Activated naive CD4-positive, alpha-beta T cell treated with anti-CD3 and anti-CD28 coated beads, Interleukin-2, amount 10 ng/mL, durations not matched to agents 7 days and 5 days (primary cell): ENCODE data around the gene GUCY2C.

Experiments used
- CTCF ChIA-PET: fragments of 350-600 bp; sonication (Branson Sonifier 250); formaldehyde crosslinking; loops from one replicate; lab custom pipeline; 2021; ENCODE audit warnings: antibody characterized with exemption; lab: Charles Lee
- DNase-seq: peaks from one replicate; pipeline ENCODE4 v3.0.0-alpha.2; 2020
- H3K27ac Mint-ChIP-seq: one replicate; pipeline ENCODE4 v1.8.0; 2021; ENCODE audit warnings: mild to moderate bottlenecking, moderate library complexity, mixed read lengths
- H3K27me3 Mint-ChIP-seq: one replicate; pipeline ENCODE4 v1.8.0; 2021; ENCODE audit warnings: mild to moderate bottlenecking, mixed read lengths
- H3K36me3 Mint-ChIP-seq: one replicate; pipeline ENCODE4 v1.8.0; 2021; ENCODE audit warnings: mixed read lengths
- H3K4me1 Mint-ChIP-seq: one replicate; pipeline ENCODE4 v1.8.0; 2021; ENCODE audit warnings: mixed read lengths
- H3K4me3 Mint-ChIP-seq: one replicate; pipeline ENCODE4 v1.8.0; 2021; ENCODE audit warnings: mild to moderate bottlenecking, moderate library complexity, mixed read lengths
- H3K9me3 Mint-ChIP-seq: one replicate; pipeline ENCODE4 v1.8.0; 2021; ENCODE audit warnings: mixed read lengths

The GUCY2C gene

DNA sequence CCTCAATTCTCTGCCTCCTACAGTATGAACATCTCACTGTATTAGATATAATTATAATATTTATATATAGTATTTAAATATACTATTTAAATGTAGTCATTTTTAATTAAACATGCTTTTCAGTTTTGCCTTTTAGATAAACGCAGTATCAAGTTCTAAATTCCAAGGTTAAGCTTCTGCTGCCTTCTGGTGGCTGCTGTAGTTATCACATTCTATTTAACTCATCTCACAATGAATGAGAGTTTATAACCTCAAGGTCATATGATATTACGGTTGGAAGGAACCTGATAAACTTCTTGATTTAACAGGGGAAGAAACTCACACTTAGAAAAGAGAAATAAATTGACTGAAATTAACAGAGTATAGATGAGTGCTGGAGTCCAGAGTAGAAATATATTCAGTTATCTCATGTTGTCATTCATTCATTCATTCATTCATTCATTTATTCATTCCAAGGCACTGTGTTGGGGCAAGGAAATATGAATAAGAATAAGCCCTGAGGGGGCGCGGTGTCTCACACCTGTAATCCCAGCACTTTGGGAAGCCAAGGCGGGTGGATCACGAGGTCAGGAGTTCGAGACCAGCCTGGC is 31.9 kb downstream of the GUCY2C start:
- no peaks in the 10 kb centered on the region for H3K36me3 Mint-ChIP-seq
- CTCF ChIA-PET: interaction anchor here (0.6 to 3.0 kb wide), 7 partner anchors 32 to 479 kb away, joined by 3 to 11 read pairs (median 3); no protein-coding TSS in a partner anchor
- H3K4me3 Mint-ChIP-seq: no peak overlapping the region
- H3K27me3 Mint-ChIP-seq: no peaks in the 10 kb centered on the region
- DNase-seq: peak; percentile 47
- peaks cover 2% of the 10 kb centered on the region for H3K9me3 Mint-ChIP-seq
- H3K27ac Mint-ChIP-seq: no peak overlapping the region
- H3K4me1 Mint-ChIP-seq: peaks cover 12% of the 10 kb centered on the region

DNA sequence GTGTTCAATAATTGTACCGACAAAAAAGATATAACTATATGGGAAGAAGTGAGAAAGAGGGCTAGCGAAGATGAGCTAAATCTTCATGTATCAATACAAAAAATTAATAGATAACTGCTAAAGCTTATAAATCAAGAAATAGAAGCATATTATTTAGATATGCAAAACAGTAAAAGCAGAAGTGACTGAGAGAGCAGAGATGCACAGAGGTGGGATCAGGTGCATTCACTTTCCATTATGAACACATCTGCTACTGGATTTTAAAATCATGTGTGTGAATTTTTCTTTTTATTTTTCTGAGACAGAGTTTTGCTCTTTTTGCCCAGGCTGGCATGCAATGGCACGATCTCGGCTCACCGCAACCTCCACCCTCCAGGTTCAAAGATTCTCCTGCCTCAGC is 33.4 kb downstream of the GUCY2C start:
- DNase-seq: no peak
- Mint-ChIP-seq H3K9me3 (peaks cover 2% of the 10 kb centered on the region), H3K27me3 (no peaks in the 10 kb centered on the region), H3K4me3 (no peak overlapping the region), H3K4me1 (peaks cover 12% of the 10 kb centered on the region), H3K27ac (no peak overlapping the region), H3K36me3 (no peaks in the 10 kb centered on the region)
- CTCF ChIA-PET: interaction anchor here (0.7 to 1.9 kb wide), 4 partner anchors 31 to 425 kb away, joined by 3 to 8 read pairs (median 4); no protein-coding TSS in a partner anchor

DNA sequence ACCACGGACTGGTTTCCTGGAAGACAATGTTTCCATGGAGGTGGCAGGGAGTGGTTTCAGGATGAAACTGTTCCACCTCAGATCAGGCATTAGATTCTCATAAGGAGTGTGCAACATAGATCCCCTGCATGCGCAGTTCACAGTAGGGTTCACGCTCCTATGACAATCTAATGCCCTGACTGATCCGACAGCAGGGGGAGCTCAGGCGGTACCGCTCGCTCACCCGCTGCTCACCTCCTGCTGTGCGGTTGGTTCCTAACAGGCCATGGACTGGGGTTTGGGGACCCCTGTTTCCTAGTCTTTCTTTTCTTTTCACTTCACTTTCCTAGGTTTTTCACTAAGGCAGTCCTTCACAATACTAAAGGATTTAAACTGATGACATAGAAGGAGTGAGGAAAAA is 39.6 kb downstream of the GUCY2C start:
- DNase-seq: no peak
- Mint-ChIP-seq H3K4me1 (peaks cover 2% of the 10 kb centered on the region), H3K36me3 (no peaks in the 10 kb centered on the region), H3K27ac (no peak overlapping the region), H3K4me3 (no peak overlapping the region), H3K27me3 (no peaks in the 10 kb centered on the region), H3K9me3 (no peaks in the 10 kb centered on the region)
- CTCF ChIA-PET: no interaction called here

DNA sequence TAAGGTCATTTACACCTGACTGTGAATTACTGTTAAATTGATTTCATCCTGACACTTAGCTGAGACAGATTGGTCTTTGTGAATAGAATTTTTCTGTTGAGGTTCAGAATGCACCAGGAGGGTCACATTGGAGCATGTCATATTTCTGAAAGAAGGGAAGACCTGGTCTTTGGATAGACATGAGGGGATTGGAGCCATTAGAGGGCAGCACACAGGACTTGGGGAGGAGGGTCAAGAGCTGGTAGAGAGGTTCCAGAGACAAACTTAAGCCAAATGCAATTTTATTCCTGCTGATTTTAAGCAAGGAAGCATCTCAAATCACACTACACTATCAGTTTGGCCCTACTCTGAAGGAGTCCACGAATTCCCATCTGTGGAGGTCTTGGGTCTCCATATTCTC is 41.1 kb downstream of the GUCY2C start:
- CTCF ChIA-PET: interaction anchor here (0.6 to 1.6 kb wide), 2 partner anchors 10 to 11 kb away, joined by 4 read pairs; no protein-coding TSS in a partner anchor
- Mint-ChIP-seq H3K9me3 (no peaks in the 10 kb centered on the region), H3K27ac (no peak overlapping the region), H3K27me3 (peaks cover 4% of the 10 kb centered on the region), H3K36me3 (no peaks in the 10 kb centered on the region), H3K4me1 (peaks cover 2% of the 10 kb centered on the region), H3K4me3 (no peak overlapping the region)
- DNase-seq: no peak

DNA sequence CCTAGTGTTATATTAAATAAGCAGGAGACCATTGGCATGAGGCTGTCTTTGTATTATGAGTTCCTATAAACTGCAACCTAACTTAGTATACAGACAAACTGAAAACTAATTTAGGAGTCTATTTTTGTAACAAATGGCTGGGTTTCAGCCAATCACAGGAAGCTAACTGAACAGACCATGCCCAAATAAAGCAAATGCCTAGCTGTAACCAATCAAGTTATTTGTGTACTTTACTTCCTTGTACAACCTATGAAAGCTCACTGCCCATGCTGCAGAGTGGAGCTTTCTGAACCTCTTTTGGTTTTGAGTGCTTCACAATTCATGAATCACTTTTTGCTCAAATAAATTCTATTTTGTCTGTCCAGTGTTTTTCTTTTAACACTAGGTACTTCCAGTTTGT is 41.6 kb downstream of the GUCY2C start:
- CTCF ChIA-PET: interaction anchor here (1.6 kb wide), 1 partner anchor 10 kb away, joined by 4 read pairs; no protein-coding TSS in a partner anchor
- no peak for DNase-seq
- Mint-ChIP-seq H3K9me3 (no peaks in the 10 kb centered on the region), H3K4me1 (peaks cover 2% of the 10 kb centered on the region), H3K27ac (no peak overlapping the region), H3K4me3 (no peak overlapping the region), H3K27me3 (peaks cover 4% of the 10 kb centered on the region), H3K36me3 (no peaks in the 10 kb centered on the region)

DNA sequence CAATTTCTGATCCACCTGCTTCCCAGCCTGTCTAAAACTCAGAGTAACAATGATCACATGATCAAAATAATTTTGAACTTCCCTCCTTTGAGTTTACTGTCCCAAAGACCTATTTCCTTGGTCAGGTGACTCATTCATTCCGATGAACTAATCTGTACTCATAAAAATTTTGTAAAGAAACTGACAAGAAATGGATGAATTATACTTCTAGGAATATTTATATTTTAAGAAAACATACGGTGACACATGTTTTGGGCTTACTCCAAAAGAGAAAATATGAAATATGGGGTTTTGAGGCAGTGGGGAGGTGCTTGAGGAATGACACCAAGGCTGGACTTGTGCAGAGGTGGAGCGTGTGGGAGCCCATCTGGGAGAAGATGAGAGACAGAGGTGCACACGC is 42.0 kb downstream of the GUCY2C start:
- no peak for DNase-seq
- CTCF ChIA-PET: no interaction called here
- Mint-ChIP-seq H3K36me3 (no peaks in the 10 kb centered on the region), H3K27ac (no peak overlapping the region), H3K9me3 (no peaks in the 10 kb centered on the region), H3K27me3 (peaks cover 4% of the 10 kb centered on the region), H3K4me3 (no peak overlapping the region), H3K4me1 (peaks cover 2% of the 10 kb centered on the region)

DNA sequence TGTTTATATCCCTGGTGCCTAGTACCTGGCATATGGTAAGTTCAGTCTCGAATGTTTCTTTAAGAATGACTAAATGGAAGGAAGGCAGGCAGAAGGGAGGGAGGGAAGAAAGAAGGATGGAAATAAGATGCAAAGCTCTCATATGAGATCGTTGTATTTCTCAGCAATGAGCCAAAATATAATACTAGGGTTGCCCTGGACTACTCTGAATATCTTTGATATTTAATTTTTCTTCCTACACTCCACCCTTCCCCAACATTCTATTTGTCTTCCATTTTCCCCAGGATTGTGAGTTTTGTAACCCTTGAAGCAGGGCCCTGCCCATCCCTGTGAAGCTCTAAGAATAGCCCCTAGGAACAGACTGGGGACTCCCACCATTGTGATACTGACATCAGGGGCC is 43.9 kb downstream of the GUCY2C start:
- Mint-ChIP-seq H3K4me1 (peaks cover 8% of the 10 kb centered on the region), H3K27ac (no peak overlapping the region), H3K9me3 (no peaks in the 10 kb centered on the region), H3K4me3 (no peak overlapping the region), H3K27me3 (peaks cover 4% of the 10 kb centered on the region), H3K36me3 (no peaks in the 10 kb centered on the region)
- DNase-seq: no peak
- CTCF ChIA-PET: interaction anchor here (2.0 kb wide), 1 partner anchor 415 kb away, joined by 5 read pairs; no protein-coding TSS in a partner anchor

DNA sequence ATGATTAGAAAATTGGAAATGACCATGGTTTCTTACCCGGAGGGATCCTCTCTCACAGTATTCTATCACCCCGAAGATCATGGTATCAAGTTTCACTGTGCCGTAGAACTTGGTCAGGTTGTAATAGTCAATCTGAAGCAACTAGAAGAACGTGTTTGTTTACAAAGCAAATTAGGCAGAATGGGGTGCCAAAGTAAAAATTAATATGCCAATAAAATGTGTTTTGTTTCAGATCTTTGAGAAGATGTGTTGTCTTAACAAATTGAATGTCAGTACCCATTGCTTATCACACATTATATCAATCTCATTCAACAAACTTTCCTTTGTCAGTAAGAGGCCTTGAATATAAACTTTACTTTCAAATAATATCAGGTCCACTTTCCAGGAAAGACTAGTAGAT is 45.0 kb downstream of the GUCY2C start:
- CTCF ChIA-PET: no interaction called here
- Mint-ChIP-seq H3K27ac (no peak overlapping the region), H3K27me3 (peaks cover 4% of the 10 kb centered on the region), H3K4me1 (peaks cover 8% of the 10 kb centered on the region), H3K4me3 (no peak overlapping the region), H3K36me3 (no peaks in the 10 kb centered on the region), H3K9me3 (no peaks in the 10 kb centered on the region)
- no peak for DNase-seq

DNA sequence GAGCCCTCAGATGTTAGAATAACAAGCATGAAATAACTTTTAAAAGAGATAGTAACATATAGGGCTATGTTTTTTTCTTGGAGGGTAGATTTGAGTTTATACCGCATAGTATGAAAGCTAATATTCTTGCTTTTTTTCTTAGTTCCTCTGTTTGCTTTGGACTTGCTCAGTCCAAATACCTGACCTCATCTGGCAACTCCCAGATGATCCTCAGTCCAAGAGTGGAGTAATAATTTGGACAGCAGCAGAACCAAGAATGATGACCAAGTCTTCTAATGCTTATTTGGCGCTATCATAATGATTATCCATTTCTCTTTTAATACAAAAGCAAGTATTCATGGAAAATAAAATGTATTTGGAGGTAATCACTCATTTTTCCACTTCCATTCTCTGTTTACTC is 45.6 kb downstream of the GUCY2C start:
- no peak for DNase-seq
- Mint-ChIP-seq H3K27me3 (peaks cover 4% of the 10 kb centered on the region), H3K9me3 (no peaks in the 10 kb centered on the region), H3K27ac (no peak overlapping the region), H3K36me3 (no peaks in the 10 kb centered on the region), H3K4me3 (no peak overlapping the region), H3K4me1 (peaks cover 8% of the 10 kb centered on the region)
- CTCF ChIA-PET: no interaction called here

DNA sequence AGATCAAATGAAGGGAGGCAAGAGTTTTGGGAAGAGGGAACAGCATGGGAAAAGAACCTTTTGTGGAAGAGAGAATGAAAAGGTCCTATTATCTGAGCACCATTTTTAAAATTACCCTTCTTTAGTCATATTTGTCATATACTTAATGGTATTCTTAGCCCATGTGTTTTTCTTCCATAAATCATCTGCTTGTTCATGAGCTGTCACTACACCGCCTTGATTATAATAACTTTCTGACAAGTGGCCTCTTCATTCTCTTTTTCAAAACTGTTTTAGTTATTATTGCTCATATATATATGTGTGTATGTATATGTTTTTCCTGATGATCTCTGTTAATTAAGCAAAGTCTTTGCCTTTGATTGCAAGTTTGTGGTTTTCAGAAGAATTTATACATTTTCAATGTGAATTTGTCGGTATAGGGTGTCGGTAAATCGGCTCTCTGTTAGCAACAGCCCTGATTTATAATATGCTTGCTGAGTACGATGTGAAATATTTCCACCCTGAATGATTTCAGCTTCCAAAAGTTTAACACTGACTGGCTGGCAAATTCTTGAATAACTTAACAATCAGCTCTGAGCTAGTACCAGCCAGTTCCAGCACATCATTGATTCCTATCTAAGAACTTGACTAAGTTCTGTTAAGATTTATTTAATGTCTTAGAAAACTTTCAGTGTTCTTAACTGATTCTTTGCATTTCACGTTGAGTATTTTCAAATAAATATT is 49.2 kb downstream of the GUCY2C start:
- no peak for DNase-seq
- H3K4me3 Mint-ChIP-seq: no peak overlapping the region
- no peaks in the 10 kb centered on the region for H3K36me3 Mint-ChIP-seq
- CTCF ChIA-PET: interaction anchor here (0.9 to 1.5 kb wide), 3 partner anchors 12 to 461 kb away, joined by 3 read pairs; no protein-coding TSS in a partner anchor
- peaks cover 4% of the 10 kb centered on the region for H3K27me3 Mint-ChIP-seq
- H3K9me3 Mint-ChIP-seq: no peaks in the 10 kb centered on the region
- no peak overlapping the region for H3K27ac Mint-ChIP-seq
- peaks cover 33% of the 10 kb centered on the region for H3K4me1 Mint-ChIP-seq

DNA sequence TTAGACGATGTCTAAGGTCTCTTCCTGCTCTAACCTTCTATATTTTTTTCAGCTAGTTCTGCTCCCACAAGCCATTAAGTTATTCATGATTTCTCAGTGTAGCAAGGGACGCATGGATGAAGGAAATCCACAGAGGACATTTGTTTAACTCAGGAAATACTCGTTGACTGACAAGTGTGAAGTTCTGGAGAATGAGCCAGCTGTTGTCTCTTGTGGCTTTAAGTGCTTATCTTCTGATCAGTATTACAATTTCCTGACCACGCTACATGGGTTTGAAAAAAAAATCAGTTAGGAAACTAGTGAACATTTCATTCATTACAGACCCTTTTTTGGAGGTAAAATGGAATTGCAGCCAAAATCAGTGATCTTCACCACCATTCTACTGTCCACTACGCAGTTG is 53.1 kb downstream of the GUCY2C start:
- H3K4me3 Mint-ChIP-seq: peak overlapping the region; percentile 26
- peaks cover 27% of the 10 kb centered on the region for H3K4me1 Mint-ChIP-seq

DNA sequence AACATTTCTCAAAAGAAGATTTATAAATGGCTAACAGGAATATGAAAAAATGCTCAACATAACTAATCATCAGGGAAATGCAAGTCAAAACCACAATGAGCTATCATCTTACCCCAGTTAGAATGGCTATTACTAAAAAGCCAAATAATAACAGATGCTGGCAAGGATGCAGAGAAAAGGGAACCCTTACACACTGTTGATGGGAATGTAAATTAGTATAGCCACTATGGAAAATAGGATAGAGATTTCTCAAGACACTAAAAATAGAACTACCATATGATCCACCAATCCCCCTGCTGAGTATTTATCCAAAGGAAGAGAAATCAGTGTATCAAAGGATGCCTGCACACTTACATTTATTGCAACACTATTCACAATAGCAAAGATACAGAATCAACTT is 58.3 kb downstream of the GUCY2C start:
- H3K36me3 Mint-ChIP-seq: no peaks in the 10 kb centered on the region
- no peak overlapping the region for H3K4me3 Mint-ChIP-seq
- no peak for DNase-seq
- H3K4me1 Mint-ChIP-seq: peaks cover 8% of the 10 kb centered on the region
- no peak overlapping the region for H3K27ac Mint-ChIP-seq
- peaks cover 6% of the 10 kb centered on the region for H3K9me3 Mint-ChIP-seq
- H3K27me3 Mint-ChIP-seq: peaks cover 8% of the 10 kb centered on the region
- CTCF ChIA-PET: no interaction called here

More for the DNA sequence above, 53.1 kb downstream of the GUCY2C start:
- H3K9me3 Mint-ChIP-seq: no peaks in the 10 kb centered on the region
- DNase-seq: peak; percentile 24
- H3K27ac Mint-ChIP-seq: peak overlapping the region; percentile 52
- no peaks in the 10 kb centered on the region for H3K27me3 Mint-ChIP-seq
- CTCF ChIA-PET: interaction anchor here (0.7 kb wide), 1 partner anchor 15 kb away, joined by 3 read pairs; no protein-coding TSS in a partner anchor
- H3K36me3 Mint-ChIP-seq: no peaks in the 10 kb centered on the region

DNA sequence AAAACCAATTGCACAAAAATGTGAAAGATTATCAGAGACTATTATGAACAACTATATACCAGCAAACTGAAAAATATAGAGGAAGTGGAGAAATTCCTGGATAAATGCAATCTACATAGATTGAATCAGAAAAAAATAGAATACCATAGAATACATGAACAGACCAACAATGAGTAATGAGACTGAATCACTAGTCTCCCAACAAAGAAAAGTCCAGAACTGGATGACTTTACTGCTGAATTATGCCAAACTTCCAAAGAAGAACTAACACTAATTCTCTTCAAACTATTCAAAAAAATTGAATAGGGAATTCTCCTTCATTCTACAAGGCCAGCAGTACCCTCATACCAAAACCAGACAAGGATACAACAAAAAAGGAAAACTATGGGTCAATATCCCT is 60.6 kb downstream of the GUCY2C start:
- Mint-ChIP-seq H3K9me3 (peaks cover 6% of the 10 kb centered on the region), H3K4me3 (no peak overlapping the region), H3K36me3 (no peaks in the 10 kb centered on the region), H3K27ac (no peak overlapping the region), H3K27me3 (peaks cover 10% of the 10 kb centered on the region), H3K4me1 (no peaks in the 10 kb centered on the region)
- DNase-seq: no peak
- CTCF ChIA-PET: no interaction called here

DNA sequence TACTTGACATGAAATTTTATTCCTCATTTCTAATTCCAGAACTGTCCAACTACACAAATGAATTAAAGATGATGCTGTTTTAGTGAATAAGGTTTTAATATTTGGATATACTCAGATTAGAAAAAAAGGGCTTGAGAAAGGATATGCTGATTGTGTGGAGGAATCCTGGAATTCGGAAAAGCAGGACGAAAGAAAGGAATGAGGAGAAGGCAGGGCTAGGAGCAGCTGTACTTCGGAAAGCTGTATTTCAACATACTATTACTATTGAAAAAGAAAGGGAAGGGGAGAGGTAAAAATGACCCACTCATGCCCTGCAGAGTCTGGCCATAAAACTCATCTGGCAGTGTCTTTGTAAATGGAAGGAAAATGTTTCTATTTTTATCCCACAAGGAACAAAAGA is 65.6 kb downstream of the GUCY2C start:
- Mint-ChIP-seq H3K9me3 (no peaks in the 10 kb centered on the region), H3K27me3 (peaks cover 8% of the 10 kb centered on the region), H3K4me1 (no peaks in the 10 kb centered on the region), H3K36me3 (no peaks in the 10 kb centered on the region), H3K4me3 (no peak overlapping the region), H3K27ac (no peak overlapping the region)
- DNase-seq: no peak
- CTCF ChIA-PET: interaction anchor here (1.1 kb wide), 1 partner anchor 86 kb away, joined by 3 read pairs; no protein-coding TSS in a partner anchor
